ENCODE results near the gene CALHM4.

CALHM4 gene, protein sequence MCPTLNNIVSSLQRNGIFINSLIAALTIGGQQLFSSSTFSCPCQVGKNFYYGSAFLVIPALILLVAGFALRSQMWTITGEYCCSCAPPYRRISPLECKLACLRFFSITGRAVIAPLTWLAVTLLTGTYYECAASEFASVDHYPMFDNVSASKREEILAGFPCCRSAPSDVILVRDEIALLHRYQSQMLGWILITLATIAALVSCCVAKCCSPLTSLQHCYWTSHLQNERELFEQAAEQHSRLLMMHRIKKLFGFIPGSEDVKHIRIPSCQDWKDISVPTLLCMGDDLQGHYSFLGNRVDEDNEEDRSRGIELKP

DNA sequence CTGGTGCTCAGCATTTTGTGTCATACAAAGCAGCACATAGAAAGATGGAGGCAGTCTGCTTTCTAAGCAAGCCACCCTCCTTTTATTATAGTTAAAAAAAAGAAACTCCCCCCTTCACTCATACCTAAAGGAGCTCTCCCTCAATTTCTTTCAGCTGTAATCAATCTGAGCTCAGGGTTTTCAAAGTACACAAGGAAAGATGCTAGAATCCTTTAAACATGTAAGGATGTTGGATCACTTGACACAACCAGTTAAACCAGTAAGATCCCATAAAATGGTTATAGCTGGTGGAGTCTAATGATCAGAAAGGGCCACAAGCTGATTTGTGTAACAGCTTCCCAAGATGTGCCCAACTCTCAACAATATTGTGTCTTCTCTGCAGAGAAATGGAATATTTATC, at the start of gene CALHM4:
TSS of gene CALHM4 (plus strand) at position 301 of the 400 bp plus-strand sequence. CDS start at position 344, 43 bp downstream.
- DNase-seq = no peak

DNA sequence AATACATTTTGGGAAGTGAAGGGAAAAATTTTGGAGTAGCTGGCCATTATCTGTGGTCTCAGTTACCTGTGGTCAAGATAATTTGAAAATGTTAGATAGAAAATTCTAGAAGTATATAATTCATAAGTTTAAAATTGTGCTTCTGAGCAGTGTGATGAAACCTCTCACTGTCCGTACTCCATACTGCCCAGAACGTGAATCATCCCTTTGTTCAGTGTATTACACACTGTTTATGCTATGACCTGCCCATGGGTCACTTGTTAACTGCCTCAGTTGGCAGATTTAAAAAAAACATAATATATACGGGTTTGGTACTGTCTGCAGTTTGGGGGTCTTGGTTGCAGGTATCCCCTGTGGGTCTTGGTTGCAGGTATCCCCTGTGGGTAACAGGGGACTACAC, 46.2 kb upstream of the CALHM4 start:
- DNase-seq = no peak

DNA sequence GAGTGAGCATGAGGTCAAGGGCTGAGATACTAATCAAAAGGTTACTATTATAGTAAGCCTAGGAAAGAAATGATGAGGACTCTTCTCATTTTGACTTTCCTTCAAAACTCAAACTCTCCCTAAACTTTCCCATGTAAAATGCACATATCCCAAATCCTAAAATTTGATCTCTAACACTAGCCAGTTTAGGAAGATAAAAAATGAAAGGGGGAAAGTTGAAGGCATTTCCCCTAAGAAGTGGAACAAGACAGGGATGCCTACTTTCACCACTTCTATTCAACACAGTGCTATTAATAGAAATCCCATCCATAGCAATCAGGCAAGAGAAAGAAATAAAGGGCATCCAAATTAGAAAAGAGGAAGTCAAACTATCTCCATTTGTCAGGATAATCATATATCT, 45.0 kb upstream of the CALHM4 start:
- no peak for DNase-seq

DNA sequence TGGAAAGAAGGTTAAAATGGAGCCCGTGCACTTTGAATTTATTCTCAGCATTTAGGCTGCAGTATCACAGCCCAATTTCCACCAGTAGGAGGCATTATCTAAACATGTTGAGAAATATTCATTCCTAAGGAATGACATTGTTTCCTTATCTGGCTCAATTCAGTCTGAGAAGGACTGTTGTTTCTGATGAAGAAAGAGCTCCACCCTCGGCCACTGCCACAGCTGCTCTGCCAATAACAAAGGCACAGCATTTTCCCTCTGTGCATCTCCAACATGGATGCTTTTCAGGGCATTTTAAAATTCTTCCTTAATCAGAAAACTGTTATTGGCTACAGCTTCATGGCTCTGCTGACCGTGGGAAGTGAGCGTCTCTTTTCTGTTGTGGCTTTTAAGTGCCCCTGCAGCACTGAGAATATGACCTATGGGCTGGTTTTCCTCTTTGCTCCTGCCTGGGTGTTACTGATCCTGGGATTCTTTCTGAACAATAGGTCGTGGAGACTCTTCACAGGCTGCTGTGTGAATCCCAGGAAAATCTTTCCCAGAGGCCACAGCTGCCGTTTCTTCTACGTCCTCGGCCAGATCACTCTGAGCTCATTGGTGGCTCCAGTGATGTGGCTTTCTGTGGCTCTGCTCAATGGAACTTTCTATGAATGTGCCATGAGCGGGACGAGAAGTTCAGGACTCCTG, 42.0 kb upstream of the CALHM4 start, which contains the start of gene CALHM5:
TSS of gene CALHM5 (plus strand) at position 216 of the 687 bp plus-strand sequence. CDS start at position 274, 58 bp downstream.
- no peak for DNase-seq

DNA sequence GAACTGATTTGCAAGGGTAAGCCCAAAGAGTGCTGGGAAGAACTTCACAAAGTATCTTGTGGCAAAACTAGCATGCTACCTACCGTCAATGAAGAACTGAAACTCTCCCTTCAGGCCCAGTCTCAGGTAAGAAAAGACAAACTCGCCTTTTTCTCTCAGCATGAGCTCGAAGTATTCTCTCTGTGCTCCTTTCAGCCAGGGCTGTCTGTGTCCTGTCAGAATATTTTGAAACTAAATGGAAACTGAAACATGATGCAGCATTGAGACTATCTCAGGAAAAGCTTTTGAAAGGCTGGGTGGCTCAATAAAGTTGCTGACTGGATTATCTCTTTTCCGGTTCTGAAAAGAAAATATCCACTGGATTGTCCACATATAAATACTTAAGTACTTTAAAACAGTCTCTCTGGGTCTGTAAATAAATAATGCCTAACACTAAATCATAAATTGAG, 41.4 kb upstream of the CALHM4 start:
- DNase-seq = no peak

DNA sequence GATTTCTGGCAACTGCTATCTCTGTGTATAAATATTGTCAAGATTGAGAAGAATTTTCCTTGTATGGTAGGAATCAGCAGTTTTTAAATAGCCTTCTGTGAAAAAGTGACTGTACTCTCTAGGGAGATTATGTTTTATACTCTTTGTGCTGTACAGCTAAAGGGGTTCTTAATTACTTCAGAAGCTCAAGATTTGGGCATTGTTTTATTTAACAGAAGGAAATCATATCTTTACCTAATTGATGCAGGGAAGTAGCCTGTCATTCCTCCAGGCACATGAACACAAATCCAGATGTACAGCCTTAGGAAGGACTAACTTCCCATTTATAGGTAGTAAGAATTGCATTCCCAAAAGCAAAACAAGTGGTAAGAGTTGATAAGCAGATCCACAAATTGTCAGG, 40.8 kb upstream of the CALHM4 start:
- no peak for DNase-seq

DNA sequence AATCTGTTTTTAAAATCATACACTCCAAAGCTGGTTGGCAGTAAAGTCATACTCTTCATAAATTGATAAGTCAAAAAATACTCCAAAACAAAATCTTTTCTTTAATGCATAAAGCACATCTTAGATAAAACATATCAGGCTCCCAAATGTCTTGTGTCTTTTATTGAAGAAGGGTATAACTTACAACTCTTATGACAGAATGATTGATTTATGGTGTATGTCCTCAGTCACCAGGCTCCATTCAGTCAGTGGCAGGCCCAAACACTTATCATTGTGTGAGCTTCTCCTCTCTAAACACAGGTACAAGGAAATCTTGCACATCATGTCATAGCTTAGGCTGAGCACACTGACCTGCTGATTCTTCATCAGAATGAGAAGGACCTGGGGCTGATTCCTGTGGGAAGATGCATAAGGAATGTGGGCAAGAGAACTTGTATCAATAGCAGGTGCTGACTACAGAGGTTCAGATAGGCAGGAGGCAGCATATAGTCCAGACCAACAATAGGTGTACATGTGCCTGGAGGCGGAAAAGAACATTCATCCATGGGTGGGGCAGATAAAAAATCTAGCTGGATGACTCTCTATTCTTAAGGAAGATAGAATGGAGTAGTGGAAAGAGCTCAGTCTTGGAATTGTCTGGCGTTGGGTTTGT, 40.2 kb upstream of the CALHM4 start:
- no peak for DNase-seq

DNA sequence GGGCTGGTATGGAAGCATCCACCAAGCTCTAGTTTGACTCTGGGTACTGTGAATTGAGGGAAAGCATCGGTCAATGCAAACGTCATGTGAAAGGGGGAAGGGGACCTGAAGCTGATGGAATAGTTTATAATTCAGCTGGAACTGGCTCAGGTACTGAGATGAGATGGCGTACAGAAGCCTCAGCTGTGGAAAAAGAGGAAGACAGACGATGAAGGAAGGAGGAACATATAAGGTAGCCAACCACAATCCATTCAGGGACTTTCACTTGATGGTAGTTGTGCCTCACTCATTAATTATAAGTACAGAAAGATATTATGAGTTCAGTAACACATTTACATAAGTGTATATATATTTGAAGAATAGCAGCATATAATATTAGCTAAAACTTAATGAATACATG, 39.4 kb upstream of the CALHM4 start:
- DNase-seq = no peak

DNA sequence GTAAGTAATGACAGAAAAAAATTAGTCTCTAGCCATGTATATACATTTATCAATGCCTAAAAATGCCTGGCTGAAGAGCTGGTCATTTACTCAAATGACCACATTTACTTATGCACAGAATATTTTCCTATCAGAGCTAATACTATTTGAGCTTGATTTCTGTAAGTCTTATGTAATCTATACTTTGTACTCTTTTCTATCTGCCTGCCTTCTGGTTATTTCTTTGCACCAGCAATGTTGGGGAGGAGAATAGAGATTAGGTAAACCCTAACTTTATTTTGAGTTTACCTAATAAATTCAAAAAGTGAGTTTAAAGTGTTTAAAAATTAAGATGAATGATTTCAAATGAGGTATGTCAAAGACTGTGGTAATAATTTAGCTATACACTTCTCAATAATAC, 38.4 kb upstream of the CALHM4 start:
- no peak for DNase-seq

DNA sequence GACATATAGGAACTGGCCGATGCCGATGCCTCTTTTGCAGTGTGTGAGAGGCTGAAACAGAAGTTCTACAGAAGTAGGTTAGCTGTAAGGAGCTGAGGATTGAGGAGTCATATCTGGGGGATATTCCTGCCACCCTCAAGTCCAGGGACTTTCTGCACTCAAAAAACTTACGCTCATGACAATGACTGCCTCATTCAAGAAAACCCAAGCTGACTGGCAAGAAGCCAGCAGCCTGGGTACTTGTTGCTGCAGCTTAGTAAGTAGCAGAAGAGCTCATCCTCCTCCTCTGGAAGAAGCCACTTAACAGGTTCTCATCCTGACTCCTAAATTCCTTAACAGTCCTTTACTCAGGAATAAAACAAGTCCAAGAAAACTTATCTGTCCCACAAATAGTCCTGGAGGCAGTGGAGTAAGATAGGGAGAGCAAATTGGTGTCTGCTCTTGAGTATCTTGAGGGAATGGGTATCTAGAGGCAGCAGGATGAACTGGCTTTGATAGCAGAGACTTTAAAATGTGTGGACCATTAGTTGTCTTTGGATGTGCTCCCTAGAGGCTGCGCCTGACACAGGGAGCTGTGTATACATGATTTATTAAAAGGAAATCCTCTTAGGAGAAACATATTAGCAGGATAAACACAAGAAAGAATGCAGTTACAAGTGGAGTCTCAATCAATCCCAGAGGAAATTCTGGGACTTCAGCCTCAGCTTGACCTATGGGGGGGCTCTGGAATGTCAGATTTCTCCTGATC, 34.8 kb upstream of the CALHM4 start:
- DNase-seq = no peak

DNA sequence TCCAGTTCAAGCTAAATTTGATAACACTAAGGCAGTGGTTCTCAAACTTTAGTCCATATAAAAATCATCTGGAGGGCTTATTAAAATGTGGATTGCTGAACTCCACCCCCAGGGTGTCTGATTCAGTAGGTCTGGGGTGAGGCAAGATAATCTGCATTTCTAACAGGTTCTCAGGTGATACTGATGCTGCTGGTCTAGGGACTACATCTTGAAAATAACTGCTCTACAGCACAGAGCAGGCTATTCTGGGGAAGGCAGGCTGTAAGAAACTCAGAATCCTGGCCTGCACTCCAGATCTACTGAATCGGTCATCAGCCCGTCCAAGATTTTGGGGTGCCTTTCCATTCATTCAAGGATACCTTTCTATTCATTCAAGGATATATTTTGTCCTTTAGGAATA, 30.7 kb upstream of the CALHM4 start:
- no peak for DNase-seq

DNA sequence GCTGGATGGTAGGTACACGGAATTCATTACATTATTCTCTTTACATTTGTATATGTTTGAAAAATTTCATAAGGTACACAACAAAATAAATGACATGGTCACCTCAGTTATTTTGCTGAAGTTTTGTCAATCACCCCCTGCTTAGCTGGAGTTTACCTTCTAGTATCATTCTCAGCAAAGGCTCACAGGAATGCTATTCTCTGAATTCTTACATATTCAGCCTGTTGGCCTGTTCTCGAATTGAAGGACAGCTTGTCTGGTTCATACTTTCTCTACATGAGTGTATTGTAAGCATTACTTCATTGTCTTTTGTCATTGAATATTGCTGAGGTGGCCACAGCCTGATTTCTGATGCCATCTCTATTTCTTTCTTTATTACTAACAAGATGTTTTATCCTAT, 29.3 kb upstream of the CALHM4 start:
- DNase-seq = no peak

DNA sequence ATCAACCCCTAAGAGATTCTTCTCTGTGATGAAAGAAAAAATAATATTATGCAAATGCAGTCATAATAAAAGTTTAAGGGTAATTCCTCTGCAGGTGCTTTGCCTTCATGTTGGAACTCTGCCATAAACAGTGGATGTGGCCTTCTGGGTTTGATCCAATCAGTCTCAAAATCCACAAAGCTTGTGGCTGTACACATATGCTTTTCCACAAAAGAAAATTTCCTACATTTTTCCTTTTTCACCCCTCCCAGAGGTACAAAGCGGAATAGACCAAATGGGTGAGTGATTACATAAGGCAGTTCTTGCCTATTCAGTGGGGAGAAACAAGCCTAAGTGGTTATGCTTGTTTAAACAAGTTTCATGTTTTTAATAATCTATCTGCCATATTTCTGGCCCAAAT, 25.4 kb upstream of the CALHM4 start:
- DNase-seq = no peak

DNA sequence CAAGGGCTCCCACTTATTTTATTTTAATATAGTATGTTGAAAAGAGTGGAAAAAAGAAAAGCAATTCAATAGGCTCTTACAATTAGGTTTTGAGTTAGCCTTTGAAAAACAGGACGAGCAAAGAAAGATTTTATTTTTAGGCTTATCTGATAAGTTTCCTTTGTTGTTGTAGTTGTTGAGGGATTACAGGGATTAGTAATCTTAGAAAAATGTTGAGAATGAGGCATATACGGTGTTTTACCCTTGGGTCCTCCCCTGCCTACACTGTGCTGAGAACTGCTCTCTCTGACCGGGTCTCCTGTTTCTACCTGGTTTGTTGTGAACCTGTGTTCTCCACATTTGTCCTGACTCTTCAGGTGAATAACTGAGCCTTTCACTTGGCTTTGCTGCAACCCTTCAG, 24.8 kb upstream of the CALHM4 start:
- no peak for DNase-seq

DNA sequence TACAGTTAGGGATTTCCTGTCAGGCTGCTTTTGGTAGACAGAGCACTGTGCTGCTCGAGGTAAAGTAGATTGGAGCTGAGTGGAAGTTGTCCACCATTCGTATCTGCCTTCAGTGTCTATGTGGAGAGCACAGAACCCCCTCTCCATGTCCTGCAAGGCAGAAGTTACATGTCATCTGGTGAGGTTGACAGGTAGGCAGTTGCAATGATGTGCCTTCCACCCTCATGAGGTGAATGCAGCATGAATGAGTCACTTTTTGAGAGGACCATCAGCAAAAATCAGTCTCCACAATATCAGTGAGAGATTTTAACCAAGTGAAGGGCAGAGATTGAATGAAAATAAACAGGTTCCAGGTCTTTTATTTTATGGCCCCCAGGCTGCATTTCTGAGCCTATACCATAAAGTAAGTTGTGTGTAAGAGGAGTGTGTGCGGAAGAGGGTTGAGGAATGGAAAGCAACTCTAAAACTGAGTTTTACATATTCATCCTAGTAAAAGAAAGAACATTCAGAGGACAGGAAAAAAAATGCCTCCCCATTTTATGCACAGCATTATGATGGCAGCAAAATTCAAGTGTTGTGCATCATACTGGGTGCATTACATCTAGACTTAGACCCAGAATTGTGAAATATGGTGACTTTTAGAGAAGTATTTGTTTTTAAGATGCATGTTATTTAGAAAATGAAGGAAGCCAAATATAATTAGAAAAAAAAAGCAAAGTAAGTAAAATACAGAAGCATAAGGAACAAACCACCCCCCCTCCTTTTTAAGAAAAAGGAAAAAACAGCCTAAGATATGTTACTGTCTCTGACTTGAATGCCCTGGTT, 23.9 kb upstream of the CALHM4 start:
- no peak for DNase-seq

DNA sequence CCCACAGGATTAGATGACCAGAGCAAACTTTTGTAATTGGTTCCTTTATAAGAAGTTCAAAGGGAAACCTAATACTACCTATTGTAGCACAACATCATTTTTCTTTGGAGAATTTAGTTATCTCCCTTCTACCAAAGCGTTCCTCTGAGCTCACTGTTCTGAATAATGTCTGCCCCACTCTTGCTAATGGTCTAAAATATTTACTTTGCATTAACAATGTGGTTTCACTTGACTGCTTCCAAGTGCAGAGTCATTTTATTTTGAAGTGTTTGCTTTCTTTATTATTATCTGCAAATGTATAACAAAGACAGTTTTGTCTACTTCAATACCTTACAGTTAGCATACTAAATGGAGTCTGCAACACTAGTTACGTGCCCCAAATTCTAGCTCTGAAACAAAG, 23.1 kb upstream of the CALHM4 start:
- DNase-seq = peak; percentile 91

DNA sequence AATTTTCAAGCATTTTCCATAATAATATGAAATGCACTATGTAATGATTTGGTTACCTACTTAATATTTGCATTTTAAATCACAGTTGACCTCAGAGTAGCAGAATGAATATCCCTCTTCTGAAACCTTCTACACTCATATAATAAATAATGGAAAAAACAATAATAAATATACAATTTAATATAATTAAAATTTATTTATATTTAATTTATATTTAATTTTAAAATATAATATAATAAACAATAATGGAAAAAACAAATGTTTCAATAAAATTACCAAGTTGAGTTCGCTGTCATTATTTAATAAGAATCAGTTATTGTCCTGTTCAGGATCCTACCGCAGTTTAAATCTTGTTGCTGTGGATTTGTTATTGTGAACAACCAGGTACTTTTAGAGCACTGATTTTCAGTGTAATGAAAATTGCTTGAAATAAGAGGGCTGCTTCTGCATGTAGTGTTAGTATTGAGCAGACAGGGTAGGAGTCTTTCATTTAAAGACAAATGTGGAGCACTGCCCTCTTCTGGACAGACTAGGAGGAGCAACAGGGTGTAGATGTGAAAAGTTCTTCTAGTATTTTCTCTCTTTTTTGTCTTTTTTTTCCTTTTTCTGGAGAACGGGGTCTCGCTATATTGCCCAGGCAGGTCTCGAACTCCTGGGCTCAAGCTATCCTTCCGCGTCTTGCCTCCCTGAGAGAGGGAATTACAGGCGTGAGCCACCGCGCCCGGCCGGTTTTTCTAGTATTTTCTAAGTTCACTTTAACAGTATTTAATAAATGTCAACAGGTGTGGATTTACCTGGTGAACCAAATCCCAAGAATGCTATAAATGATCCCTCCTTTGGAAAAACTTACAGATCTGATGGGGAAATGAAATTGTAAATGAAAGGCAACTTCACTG, 21.6 kb upstream of the CALHM4 start:
- DNase-seq = peak; percentile 43

DNA sequence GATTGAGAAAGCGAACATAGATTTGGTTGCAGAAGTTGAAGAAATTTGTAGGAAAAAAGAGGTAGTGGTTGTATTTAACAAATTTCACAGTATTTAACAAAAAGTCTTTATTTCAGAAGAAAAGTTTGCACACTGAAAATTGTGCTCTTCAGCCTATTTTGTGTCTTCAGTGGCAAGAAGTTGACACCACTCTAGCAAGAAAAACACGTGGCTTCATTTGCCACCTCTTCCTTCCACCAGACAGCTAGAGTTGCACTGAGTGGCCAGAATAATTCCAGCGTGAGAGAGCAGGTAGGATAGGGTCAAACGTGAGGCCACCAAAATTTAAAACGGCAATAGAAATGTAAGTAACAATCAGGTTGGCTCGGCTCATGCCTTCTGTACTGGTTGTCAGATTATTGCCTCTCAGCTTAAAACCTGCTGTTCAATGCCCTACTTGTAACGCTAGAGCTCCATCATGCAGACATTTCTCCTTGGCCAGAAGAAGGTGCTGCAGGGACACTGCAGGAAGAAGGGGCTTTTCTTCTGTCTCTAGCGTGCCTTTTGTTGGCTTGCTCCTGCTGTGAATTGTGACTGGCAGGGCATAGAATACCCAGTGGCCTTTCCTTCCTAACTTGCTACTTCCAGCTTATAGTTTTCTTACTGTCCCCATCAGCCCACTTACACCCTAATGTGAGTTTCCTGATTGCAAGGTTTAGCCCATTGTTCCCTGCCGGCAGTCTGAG, 20.2 kb upstream of the CALHM4 start:
- DNase-seq = no peak

DNA sequence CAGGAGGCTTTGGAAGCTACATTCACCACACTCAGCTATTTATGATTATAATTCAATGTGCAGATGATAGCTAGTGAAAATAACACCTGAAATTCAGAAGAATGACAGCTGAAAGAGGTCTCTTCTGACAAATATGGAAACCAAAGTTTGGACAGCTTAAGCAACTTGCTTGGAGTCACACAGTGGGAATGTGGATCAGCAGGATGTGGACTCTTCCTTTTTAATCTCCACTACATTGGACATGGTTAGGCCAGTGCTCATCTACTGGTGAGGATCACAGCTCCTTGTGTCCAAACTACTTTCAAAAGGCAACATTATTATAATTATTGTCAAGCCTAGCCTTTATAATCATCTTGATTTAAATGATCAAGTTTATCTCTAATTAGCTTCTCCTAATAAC, 18.4 kb upstream of the CALHM4 start:
- DNase-seq = no peak

DNA sequence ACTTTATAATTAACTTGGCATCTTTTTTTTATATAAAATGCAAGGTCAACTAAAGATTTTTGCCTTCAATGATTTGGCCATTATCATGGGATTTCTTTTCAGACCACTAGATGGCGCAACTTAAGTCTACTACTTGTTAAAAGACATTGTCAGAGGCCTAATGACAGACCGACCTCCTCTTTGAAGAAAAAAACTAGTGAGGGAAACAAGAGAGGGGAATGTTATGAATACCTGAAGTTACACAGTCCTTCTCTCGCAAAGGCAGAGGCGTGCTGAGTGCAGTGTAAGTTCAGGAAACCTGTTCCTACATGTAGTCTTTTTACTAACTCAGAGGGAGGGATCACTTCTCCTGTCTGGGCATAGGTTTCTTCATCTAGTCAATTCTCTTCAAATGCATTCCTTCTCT, 17.3 kb upstream of the CALHM4 start:
- peak; percentile 10 for DNase-seq

DNA sequence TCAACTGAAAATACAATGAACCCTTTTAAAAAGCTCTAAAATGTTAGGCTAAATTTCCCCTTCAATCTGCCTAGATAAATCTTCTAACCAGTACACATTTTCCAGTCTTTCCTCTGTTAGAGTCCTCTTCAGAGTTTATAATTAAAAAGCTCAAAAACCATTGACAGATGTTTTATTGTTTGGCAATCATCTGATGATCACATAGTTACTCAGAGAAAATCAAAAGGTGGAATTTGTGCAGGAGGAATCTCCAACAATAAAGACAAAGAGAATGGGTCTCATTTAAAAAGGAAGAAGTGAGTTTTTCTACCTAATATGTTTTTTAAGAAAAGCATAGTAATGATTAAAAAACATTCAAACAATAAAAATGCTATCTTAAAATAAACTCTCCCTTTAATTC, 11.1 kb upstream of the CALHM4 start:
- DNase-seq = no peak

Data from DMS153 (cell line).